Central memory CD8-positive, alpha-beta T cell (primary cell): ENCODE measurements around the gene TMPRSS9.
"Not testable (repeated sequence)": the region's sequence is repeated elsewhere in the genome, so short reads cannot be mapped to it uniquely, and the experiment has no call there.

Experiments used
- ATAC-seq: fragments of 150-1000 bp; cut with Tn5 transposase; replicated peaks from 2 replicates; pipeline ENCODE4 v1.10.0; 2022; ENCODE audit warnings: mild to moderate bottlenecking, moderate FRiP score, moderate number of reproducible peaks; ENCODE audit not compliant: poor library complexity, severe bottlenecking; ENCODE audit errors: extremely low read depth
- DNase-seq, 2 donors: peaks; one replicate each; pipeline ENCODE4 v3.0.0; 2021; ENCODE audit warnings: low spot score in 2 of 2
- H3K27ac Mint-ChIP-seq: one replicate; pipeline ENCODE4 v1.8.0; 2022; ENCODE audit warnings: low read depth, mild to moderate bottlenecking, moderate library complexity, mixed read lengths
- H3K27me3 Mint-ChIP-seq: one replicate; pipeline ENCODE4 v1.8.0; 2022; ENCODE audit warnings: mixed read lengths
- H3K36me3 Mint-ChIP-seq: one replicate; pipeline ENCODE4 v1.8.0; 2022; ENCODE audit warnings: mild to moderate bottlenecking, moderate library complexity, mixed read lengths; ENCODE audit not compliant: insufficient read depth
- H3K4me1 Mint-ChIP-seq: one replicate; pipeline ENCODE4 v1.8.0; 2022; ENCODE audit warnings: mixed read lengths
- H3K4me3 Mint-ChIP-seq: one replicate; pipeline ENCODE4 v1.8.0; 2022; ENCODE audit warnings: mild to moderate bottlenecking, moderate library complexity, mixed read lengths
- H3K9me3 Mint-ChIP-seq: one replicate; pipeline ENCODE4 v1.8.0; 2022; ENCODE audit warnings: mixed read lengths

The TMPRSS9 gene

DNA sequence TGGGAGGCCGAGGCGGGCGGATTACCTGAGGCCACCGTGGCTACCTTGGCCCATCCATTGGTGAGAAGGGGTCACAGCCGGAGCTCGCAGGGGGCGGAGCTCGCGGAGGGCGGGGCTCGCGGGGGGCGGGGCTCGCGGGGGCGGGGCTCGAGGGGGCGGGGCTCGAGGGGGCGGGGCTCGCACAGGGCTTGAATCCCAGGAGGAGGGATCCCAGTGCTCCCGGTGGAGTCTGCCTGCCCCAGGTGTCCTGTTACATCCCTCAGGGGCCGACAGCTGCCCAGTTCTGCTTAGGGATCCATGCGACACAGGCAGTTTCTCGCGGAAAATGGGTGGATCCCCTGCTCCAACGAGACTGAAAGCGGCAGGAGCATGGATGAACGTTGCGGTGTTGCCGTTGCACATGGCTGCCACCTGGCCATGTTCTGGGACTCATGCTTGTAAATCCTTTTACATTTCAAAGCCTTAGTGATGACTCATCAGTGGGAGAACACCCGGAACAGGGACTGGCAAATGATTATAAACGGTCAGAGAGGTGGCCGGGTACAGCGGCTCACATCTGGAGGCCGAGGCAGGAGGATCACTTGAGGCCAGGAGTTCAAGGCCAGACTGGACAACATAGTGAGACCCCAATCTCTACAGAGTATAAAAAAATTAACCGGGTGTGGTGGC, 25.1 kb downstream of the TMPRSS9 start:
- Mint-ChIP-seq H3K4me1 (no peaks in the 10 kb centered on the region), H3K36me3 (peaks cover 2% of the 10 kb centered on the region), H3K27ac (no peak overlapping the region), H3K27me3 (peaks cover 8% of the 10 kb centered on the region), H3K4me3 (no peak overlapping the region), H3K9me3 (peaks cover 4% of the 10 kb centered on the region)
- ATAC-seq (no peak), DNase-seq (no peak)

DNA sequence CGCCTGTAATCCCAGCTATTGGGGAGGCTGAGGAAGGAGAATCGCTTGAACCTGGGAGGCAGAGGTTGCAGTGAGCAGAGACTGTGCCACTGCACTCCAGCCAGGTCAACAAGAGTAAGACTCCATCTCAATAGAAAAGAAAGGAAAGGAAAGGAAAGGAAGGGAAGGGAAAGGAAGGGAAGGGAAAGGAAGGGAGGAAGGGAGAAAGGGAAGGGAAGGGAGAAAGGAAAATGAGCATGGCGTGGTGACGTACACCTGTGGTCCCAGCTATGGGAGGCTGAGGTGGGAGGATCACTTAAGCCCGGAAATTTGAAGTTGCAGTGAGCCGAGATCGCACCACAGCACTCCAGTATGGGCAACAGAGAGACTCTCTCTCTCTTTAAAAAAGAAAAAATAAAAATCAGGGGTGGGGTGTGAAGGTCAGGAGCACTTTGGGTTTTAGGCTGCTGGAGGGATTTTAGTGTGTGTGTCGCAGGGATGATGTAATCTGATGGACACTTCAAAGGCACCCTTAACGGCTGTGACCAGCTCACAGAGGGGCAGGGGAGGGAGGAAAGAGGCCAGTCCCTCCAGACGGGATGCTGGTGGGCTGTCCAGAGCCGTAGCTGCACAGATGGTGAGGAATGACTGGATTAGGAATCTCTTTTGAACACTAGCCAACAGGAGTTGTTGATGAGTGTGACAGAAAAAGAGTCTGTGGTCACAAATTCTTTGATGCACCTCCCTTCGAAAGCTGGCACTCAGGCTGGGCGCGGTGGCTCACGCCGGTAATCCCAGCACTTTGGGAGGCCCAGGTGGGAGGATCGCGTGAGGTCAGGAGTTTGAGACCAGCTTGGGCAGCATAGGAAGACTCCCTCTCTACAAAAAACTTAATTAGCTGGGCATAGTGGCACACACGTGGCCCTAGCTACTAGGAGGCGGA, 27.6 kb downstream of the TMPRSS9 start:
- Mint-ChIP-seq H3K4me3 (no peak overlapping the region), H3K27ac (no peak overlapping the region), H3K4me1 (peaks cover 6% of the 10 kb centered on the region), H3K36me3 (peaks cover 3% of the 10 kb centered on the region), H3K27me3 (peaks cover 8% of the 10 kb centered on the region), H3K9me3 (no peaks in the 10 kb centered on the region)
- ATAC-seq (no peak), DNase-seq (no peak)

DNA sequence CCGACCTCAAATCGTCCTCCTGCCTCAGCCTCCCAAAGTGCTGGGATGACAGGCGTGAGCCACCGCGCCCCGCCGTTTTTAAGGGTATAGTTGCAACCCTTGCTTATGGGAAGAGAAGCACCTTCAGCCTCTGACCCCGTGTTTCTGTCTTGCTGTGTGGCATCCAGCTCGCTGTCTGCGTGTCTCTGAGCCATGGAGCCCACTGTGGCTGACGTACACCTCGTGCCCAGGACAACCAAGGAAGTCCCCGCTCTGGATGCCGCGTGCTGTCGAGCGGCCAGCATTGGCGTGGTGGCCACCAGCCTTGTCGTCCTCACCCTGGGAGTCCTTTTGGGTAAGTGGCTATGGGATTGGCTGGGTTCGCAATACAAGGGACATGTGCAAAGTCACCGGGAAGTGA, 29.5 kb downstream of the TMPRSS9 start:
- H3K27ac Mint-ChIP-seq: no peak overlapping the region
- peaks cover 3% of the 10 kb centered on the region for H3K36me3 Mint-ChIP-seq
- DNase-seq (no peak), ATAC-seq (no peak)
- H3K4me1 Mint-ChIP-seq: peaks cover 6% of the 10 kb centered on the region
- no peaks in the 10 kb centered on the region for H3K9me3 Mint-ChIP-seq
- H3K27me3 Mint-ChIP-seq: peaks cover 8% of the 10 kb centered on the region
- H3K4me3 Mint-ChIP-seq: no peak overlapping the region

DNA sequence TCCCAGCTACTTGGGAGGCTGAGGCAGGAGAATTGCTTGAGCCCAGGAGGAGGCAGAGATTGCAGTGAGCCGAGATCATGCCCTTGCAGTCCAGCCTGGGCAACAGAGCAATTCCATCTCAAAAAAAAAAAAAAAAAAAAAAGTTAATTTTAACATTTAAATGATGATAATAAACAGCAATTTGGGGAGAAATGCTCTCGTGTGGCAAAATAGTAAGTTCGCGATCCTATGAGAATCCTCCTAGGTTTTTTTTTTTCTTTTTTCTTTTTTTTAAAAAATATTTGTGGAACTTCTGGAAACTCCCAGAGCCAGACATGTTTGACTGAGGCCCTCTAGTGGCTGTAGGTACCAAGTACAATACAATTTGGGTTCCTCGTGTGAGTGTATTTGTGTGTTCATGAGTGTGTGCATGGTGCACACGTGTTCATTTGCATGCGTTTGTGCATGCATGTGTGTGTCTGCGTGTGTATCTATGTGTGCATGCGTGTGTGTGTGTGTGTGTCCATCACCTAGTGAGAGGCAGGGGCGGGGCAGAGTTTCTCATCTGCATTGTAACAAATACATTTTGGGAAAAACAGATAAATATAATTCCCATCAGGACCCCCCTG, 31.2 kb downstream of the TMPRSS9 start:
- H3K4me1 Mint-ChIP-seq: peaks cover 6% of the 10 kb centered on the region

DNA sequence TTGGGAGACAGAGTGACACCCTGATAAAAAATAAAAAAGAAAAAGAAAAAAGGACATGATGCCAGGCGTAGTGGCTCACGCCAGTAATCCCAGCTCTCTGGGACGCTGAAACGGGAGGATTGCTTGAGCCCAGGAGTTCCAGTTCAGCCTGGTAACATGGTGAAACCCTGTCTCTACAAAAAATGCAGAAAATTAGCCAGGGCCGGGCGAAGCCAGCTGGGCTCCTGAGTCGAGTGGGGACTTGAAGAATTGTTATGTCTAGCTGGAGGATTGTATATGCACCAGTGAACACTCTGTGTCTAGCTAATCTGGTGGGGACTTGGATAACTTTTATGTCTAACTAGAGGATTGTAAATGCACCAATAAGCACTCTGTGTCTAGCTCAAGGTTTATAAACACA, 32.3 kb downstream of the TMPRSS9 start:
- no peak for ATAC-seq
- Mint-ChIP-seq H3K36me3 (peaks cover 3% of the 10 kb centered on the region), H3K27ac (no peak overlapping the region)

More for the DNA sequence above, 31.2 kb downstream of the TMPRSS9 start:
- H3K27ac Mint-ChIP-seq: no peak overlapping the region
- DNase-seq (peak in 1 of 2 donors; percentile 15), ATAC-seq (no peak)
- H3K4me3 Mint-ChIP-seq: no peak overlapping the region
- H3K36me3 Mint-ChIP-seq: peaks cover 3% of the 10 kb centered on the region
- peaks cover 8% of the 10 kb centered on the region for H3K27me3 Mint-ChIP-seq
- no peaks in the 10 kb centered on the region for H3K9me3 Mint-ChIP-seq

DNA sequence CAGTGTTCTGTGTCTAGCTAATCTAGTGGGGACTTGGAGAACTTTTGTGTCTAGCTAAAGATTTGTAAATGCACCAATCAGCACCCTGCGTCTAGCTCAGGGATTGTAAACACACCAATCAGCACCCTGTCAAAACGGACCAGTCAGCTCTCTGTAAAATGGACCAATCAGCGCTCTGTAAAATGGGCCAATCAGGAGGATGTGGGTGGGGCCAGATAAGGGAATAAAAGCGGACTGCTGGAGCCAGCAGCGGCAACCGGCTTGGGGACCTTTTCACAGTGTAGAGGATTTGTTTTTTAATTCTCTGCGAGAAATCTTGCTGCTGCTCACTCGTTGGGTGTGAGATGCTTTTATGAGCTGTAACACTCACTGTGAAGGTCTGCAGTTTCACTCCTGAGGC, 32.8 kb downstream of the TMPRSS9 start:
- not testable (repeated sequence) for DNase-seq, H3K27ac Mint-ChIP-seq, H3K4me1 Mint-ChIP-seq

More for the DNA sequence above, 32.3 kb downstream of the TMPRSS9 start:
- Mint-ChIP-seq H3K4me1 (peaks cover 6% of the 10 kb centered on the region), H3K27me3 (peaks cover 8% of the 10 kb centered on the region), H3K4me3 (no peak overlapping the region), H3K9me3 (no peaks in the 10 kb centered on the region)
- no peak for DNase-seq

DNA sequence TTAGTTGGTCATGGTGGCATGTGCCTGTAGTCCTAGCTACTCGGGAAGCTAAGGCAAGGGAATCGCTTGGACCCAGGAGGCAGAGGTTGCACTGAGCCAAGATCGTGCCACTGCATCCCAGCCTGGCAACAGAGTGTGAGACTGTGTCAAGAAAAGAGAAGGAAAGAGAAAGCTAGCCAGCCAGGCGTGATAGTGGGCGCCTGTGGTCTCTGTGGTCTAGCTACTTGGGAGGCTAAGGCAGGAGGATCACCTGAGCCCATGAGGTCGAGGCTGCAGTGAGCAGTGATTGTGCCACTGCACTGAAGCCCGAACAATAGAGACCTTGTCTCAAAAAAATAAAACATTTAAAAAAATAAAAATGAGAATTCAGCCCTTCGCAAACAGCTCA, 34.0 kb downstream of the TMPRSS9 start:
- Mint-ChIP-seq H3K9me3 (no peaks in the 10 kb centered on the region), H3K4me3 (peak overlapping the region; percentile 48), H3K4me1 (peaks cover 6% of the 10 kb centered on the region), H3K27ac (peak overlapping the region; percentile 66), H3K36me3 (peaks cover 3% of the 10 kb centered on the region), H3K27me3 (peaks cover 8% of the 10 kb centered on the region)
- DNase-seq (no peak), ATAC-seq (peak; percentile 45)

More for the DNA sequence above, 32.8 kb downstream of the TMPRSS9 start:
- H3K36me3 Mint-ChIP-seq, ATAC-seq, H3K27me3 Mint-ChIP-seq, H3K9me3 Mint-ChIP-seq, H3K4me3 Mint-ChIP-seq: not testable (repeated sequence)

DNA sequence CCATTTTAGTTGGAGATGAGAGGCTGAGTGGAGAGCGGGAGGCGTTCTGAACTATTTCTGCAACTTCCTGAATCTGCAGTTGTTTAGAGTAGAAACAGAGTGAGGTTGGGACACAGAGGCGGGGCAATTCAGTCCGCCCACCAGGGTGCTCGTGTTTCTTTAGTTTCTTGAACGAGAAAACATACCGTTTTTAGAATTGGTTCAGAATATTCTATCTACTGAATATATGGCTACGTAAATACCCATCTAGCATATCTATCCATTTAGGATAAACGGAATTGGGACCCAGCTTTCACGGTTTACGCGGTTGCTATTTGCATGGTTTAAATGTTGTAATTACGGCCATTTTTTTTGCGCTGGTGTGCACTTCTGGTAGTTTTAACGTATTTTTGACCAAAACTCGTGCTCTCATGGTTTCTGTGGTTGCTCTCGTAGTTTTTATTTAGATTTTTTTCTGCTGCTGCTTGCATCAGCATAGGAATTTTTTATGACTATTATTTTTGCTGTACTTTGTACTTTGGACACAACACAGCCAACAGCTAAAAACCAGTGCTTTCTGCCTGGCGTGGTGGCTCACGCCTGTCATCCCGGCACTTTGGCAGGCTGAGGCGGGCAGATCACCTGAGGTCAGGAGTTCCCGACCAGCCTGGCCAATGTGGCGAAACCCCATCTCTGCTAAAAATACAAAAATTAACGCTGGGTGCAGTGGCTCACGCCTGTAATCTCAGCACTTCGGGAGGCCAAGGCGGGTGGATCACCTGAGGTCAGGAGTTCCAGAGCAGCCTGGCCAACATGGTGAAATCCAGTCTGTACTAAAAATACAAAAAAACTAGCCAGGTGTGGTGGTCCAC, 34.6 kb downstream of the TMPRSS9 start:
- Mint-ChIP-seq H3K4me1 (peaks cover 6% of the 10 kb centered on the region), H3K27ac (peak overlapping the region; percentile 66), H3K9me3 (no peaks in the 10 kb centered on the region), H3K36me3 (peaks cover 3% of the 10 kb centered on the region), H3K4me3 (peak overlapping the region; percentile 48), H3K27me3 (peaks cover 4% of the 10 kb centered on the region)
- DNase-seq (no peak), ATAC-seq (peak; percentile 77)

DNA sequence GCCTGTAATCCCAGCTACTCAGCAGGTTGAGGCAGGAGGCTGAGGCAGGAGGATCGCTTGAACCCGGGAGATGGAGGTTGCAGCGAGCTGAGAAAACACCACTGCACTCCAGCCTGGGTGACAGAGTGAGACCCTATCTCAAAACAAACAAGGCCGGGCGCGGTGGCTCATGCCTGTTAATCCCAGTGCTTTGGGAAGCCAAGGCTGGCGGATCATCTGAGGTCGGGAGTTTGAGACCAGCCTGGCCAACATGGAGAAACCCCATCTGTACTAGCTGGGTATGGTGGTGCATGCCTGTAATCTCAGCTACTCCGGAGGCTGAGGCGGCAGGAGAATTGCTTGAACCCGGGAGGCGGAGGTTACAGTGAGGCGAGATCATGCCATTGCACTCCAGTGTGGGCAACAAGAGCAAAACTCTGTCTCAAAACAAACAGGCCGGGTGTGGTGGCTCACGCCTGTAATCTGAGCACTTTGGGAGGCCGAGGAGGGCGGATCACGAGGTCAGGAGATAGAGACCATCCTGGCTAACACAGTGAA, 35.3 kb downstream of the TMPRSS9 start:
- H3K9me3 Mint-ChIP-seq, ATAC-seq, H3K27ac Mint-ChIP-seq, H3K4me3 Mint-ChIP-seq, H3K4me1 Mint-ChIP-seq, H3K36me3 Mint-ChIP-seq, DNase-seq, H3K27me3 Mint-ChIP-seq: not testable (repeated sequence)

DNA sequence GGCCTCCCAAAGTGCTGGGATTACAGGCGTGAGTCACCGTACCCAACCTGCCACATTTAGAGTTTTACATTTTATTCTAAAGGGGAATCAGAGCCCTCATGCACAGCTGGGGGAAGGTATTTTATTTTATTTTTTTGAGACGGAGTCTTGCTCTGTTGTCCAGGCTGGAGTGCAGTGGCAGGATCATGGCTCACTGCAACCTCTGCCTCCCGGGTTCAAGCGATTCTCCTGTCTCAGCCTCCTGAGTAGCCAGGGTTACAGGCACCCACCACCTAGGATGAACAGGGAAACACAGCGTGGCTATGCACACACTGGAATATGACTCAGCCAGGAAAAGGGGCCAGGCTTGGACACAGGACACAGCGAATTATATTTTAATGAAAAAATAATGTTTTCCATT, 37.1 kb downstream of the TMPRSS9 start:
- not testable (repeated sequence) for H3K27ac Mint-ChIP-seq, H3K9me3 Mint-ChIP-seq, DNase-seq, ATAC-seq, H3K4me3 Mint-ChIP-seq, H3K27me3 Mint-ChIP-seq, H3K4me1 Mint-ChIP-seq, H3K36me3 Mint-ChIP-seq

DNA sequence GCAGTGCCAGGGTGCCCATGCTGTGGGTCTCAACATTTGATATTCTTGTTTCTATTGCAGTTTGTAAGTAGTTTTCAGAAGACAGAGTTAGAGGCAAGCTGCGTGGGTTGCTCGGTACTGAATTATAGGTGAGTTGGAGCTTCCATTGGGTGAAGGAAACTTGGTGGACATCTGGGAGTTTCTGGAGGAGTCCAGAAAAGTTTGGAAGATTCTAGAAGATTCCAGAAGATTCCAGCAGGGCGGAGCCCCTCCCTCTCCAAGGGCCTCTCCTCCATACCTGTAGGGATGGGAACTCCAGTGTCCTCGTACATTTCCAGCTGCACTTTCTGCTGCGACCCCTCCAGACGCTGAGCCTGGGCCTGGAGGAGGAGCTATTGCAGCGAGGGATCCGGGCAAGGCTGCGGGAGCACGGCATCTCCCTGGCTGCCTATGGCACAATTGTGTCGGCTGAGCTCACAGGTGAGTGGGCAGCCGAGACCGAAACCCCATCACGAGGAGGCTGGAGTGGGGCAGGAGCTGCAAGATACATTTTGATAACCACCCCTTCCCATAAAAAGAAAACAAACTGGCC, 38.8 kb downstream of the TMPRSS9 start:
- Mint-ChIP-seq H3K9me3 (no peaks in the 10 kb centered on the region), H3K27me3 (no peaks in the 10 kb centered on the region), H3K36me3 (no peaks in the 10 kb centered on the region), H3K4me1 (no peaks in the 10 kb centered on the region), H3K27ac (no peak overlapping the region), H3K4me3 (no peak overlapping the region)
- no peak for ATAC-seq
- DNase-seq: no peak
